ENCODE data around the gene SERPIND1. TPM values are rescaled to one million over a fixed set of nuclear protein-coding genes. Genes with fewer than 3 reads are reported as not detected.

SERPIND1 gene
- polyA plus RNA-seq, 1 donor from 2014 or later, result not detected

DNA sequence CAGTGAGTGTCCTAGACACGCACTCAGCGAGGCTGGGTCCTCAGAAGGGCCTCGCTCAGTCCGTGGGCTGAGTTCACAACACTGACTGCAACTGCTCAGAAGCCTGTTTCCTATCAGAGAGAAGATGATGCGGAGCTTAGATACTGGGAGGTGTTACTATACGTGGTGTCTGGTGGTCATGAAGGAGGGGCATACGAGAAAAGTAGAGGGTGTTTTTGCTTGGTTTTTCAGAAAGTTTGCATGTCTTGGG lies 9.5 kb upstream of the SERPIND1 start:
- H3K27me3 ChIP-seq (ENCODE audit: insufficient read depth, low read depth, low read length), result no peaks in the 10 kb centered on the region
- no peaks in the 10 kb centered on the region for H3K9me2 ChIP-seq (ENCODE audit: insufficient read depth, low read length)
- H3K27ac ChIP-seq (ENCODE audit: low read length), result no peak overlapping the region
- no peak overlapping the region for H2AFZ ChIP-seq (ENCODE audit: low read depth, low read length)
- TF ChIP-seq EZH2 (IDR thresholded peaks at IDR 0.05; ENCODE audit: borderline replicate concordance, insufficient read depth, low read length, poor library complexity, severe bottlenecking), result no peak
- no peak for TF ChIP-seq SMC3 (conservative IDR thresholded peaks at IDR 0.05; ENCODE audit: poor library complexity)
- TF ChIP-seq EP300 (conservative IDR thresholded peaks at IDR 0.05; ENCODE audit: poor library complexity, severe bottlenecking), result no peak
- TF ChIP-seq RAD21 (conservative IDR thresholded peaks at IDR 0.05), result no peak
- no peak for TF ChIP-seq POLR2AphosphoS5 (IDR thresholded peaks at IDR 0.05)
- TF ChIP-seq, protein P1, sequence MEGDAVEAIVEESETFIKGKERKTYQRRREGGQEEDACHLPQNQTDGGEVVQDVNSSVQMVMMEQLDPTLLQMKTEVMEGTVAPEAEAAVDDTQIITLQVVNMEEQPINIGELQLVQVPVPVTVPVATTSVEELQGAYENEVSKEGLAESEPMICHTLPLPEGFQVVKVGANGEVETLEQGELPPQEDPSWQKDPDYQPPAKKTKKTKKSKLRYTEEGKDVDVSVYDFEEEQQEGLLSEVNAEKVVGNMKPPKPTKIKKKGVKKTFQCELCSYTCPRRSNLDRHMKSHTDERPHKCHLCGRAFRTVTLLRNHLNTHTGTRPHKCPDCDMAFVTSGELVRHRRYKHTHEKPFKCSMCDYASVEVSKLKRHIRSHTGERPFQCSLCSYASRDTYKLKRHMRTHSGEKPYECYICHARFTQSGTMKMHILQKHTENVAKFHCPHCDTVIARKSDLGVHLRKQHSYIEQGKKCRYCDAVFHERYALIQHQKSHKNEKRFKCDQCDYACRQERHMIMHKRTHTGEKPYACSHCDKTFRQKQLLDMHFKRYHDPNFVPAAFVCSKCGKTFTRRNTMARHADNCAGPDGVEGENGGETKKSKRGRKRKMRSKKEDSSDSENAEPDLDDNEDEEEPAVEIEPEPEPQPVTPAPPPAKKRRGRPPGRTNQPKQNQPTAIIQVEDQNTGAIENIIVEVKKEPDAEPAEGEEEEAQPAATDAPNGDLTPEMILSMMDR (IDR thresholded peaks at IDR 0.05; ENCODE audit: poor library complexity, severe bottlenecking), result no peak
- TF ChIP-seq, protein P2, sequence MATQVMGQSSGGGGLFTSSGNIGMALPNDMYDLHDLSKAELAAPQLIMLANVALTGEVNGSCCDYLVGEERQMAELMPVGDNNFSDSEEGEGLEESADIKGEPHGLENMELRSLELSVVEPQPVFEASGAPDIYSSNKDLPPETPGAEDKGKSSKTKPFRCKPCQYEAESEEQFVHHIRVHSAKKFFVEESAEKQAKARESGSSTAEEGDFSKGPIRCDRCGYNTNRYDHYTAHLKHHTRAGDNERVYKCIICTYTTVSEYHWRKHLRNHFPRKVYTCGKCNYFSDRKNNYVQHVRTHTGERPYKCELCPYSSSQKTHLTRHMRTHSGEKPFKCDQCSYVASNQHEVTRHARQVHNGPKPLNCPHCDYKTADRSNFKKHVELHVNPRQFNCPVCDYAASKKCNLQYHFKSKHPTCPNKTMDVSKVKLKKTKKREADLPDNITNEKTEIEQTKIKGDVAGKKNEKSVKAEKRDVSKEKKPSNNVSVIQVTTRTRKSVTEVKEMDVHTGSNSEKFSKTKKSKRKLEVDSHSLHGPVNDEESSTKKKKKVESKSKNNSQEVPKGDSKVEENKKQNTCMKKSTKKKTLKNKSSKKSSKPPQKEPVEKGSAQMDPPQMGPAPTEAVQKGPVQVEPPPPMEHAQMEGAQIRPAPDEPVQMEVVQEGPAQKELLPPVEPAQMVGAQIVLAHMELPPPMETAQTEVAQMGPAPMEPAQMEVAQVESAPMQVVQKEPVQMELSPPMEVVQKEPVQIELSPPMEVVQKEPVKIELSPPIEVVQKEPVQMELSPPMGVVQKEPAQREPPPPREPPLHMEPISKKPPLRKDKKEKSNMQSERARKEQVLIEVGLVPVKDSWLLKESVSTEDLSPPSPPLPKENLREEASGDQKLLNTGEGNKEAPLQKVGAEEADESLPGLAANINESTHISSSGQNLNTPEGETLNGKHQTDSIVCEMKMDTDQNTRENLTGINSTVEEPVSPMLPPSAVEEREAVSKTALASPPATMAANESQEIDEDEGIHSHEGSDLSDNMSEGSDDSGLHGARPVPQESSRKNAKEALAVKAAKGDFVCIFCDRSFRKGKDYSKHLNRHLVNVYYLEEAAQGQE (IDR thresholded peaks at IDR 0.05; ENCODE audit: borderline replicate concordance), result no peak
- H3K9ac ChIP-seq (ENCODE audit: low read length), result no peak overlapping the region
- H3K79me2 ChIP-seq (replicated peaks; ENCODE audit: insufficient read depth, low read length), result no peaks in the 10 kb centered on the region
- H3K36me3 ChIP-seq (ENCODE audit: insufficient read depth, low read length), result peaks cover 15% of the 10 kb centered on the region
- H3K4me2 ChIP-seq (ENCODE audit: low read length), result no peak overlapping the region
- no peak overlapping the region for H3K4me3 ChIP-seq (ENCODE audit: low read length)
- no peaks in the 10 kb centered on the region for H4K20me1 ChIP-seq (ENCODE audit: insufficient read depth)
- H3K9me3 ChIP-seq (ENCODE audit: low read length), result no peaks in the 10 kb centered on the region
- H3F3A ChIP-seq (ENCODE audit: insufficient read depth, low read length, poor library complexity, severe bottlenecking), result no peaks in the 10 kb centered on the region

DNA sequence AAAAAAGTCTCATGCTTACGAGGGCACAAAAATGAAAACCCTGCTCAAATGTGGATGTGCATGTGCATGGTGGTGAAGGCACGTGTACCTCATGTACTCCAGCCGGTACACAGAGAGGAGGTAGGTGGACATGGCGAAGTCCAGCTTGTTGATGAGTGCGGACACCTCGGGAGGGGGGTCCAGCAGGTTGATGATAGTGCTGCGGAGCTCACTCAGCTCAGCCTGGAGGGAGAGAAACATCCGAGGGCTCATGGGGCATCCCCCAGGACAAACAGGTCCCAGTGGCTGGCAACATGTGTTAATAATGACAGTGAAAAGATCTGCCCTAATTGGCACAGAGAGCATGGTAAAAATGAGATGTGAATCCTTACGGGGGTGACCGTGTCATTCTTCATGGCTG lies 9.2 kb upstream of the SERPIND1 start:
- Histone ChIP-seq H3K36me3 (ENCODE audit: insufficient read depth, low read length) (peaks cover 15% of the 10 kb centered on the region), H3K27ac (ENCODE audit: low read length) (no peak overlapping the region), H3K9me3 (ENCODE audit: low read length) (no peaks in the 10 kb centered on the region), H2AFZ (ENCODE audit: low read depth, low read length) (no peak overlapping the region), H3F3A (ENCODE audit: insufficient read depth, low read length, poor library complexity, severe bottlenecking) (no peaks in the 10 kb centered on the region), H3K9me2 (ENCODE audit: insufficient read depth, low read length) (no peaks in the 10 kb centered on the region), H3K79me2 (replicated peaks; ENCODE audit: insufficient read depth, low read length) (no peaks in the 10 kb centered on the region), H3K4me3 (ENCODE audit: low read length) (no peak overlapping the region), H3K27me3 (ENCODE audit: insufficient read depth, low read depth, low read length) (no peaks in the 10 kb centered on the region), H3K4me2 (ENCODE audit: low read length) (no peak overlapping the region), H3K9ac (ENCODE audit: low read length) (no peak overlapping the region), H4K20me1 (ENCODE audit: insufficient read depth) (no peaks in the 10 kb centered on the region)
- TF ChIP-seq EP300 (conservative IDR thresholded peaks at IDR 0.05; ENCODE audit: poor library complexity, severe bottlenecking), result no peak
- no peak for TF ChIP-seq TAF1 (IDR thresholded peaks at IDR 0.05; ENCODE audit: low read depth)
- TF ChIP-seq, protein P1 (IDR thresholded peaks at IDR 0.05; ENCODE audit: poor library complexity, severe bottlenecking), result no peak
- no peak for TF ChIP-seq RAD21 (conservative IDR thresholded peaks at IDR 0.05)
- TF ChIP-seq EZH2 (IDR thresholded peaks at IDR 0.05; ENCODE audit: borderline replicate concordance, insufficient read depth, low read length, poor library complexity, severe bottlenecking), result no peak
- TF ChIP-seq SMC3 (conservative IDR thresholded peaks at IDR 0.05; ENCODE audit: poor library complexity), result no peak
- no peak for TF ChIP-seq POLR2AphosphoS5 (IDR thresholded peaks at IDR 0.05)
- TF ChIP-seq MXI1 (conservative IDR thresholded peaks at IDR 0.05; ENCODE audit: poor library complexity, severe bottlenecking), result no peak
- TF ChIP-seq, protein P2 (IDR thresholded peaks at IDR 0.05; ENCODE audit: borderline replicate concordance), result no peak
